Cardiac muscle cell (in vitro differentiated cells and primary cell): ENCODE results near the gene OR7A10. TPM values are rescaled to one million over a fixed set of nuclear protein-coding genes. Genes with fewer than 3 reads are reported as not detected.

Source experiments
- DNase-seq, 2 donors: peaks; one replicate each; pipeline versions ENCODE4 v3.0.0 to v3.0.0-alpha.2; 2010 to 2017; ENCODE audit warnings: low read depth in 1 of 2, low spot score in 1 of 2
- H3K27ac ChIP-seq: fragments of 200-600 bp; sonication (generic); 2 replicates; pipeline ENCODE4 v1.5.1; 2016
- H3K27me3 ChIP-seq: fragments of 200-600 bp; sonication (generic); 2 replicates; pipeline ENCODE4 v1.6.0; 2016; ENCODE audit warnings: control low read depth
- H3K36me3 ChIP-seq: fragments of 200-600 bp; sonication (generic); 2 replicates; pipeline ENCODE4 v1.5.1; 2016; ENCODE audit warnings: control low read depth
- H3K4me1 ChIP-seq: fragments of 200-600 bp; sonication (generic); 2 replicates; pipeline ENCODE4 v1.8.1; 2017; ENCODE audit warnings: low read depth, mild to moderate bottlenecking, mixed run types
- H3K4me3 ChIP-seq: fragments of 200-600 bp; sonication (generic); 2 replicates; pipeline ENCODE4 v1.5.1; 2016; ENCODE audit warnings: mild to moderate bottlenecking
- H3K9me3 ChIP-seq: fragments of 200-600 bp; sonication (generic); 2 replicates; pipeline ENCODE4 v1.5.1; 2017; ENCODE audit warnings: low read depth, mild to moderate bottlenecking, control low read depth
- polyA plus RNA-seq: library from polyadenylated mRNA; unstranded; fragments of >200 nt; fragmentation: Nextera tagmentation; extraction: Ambion mirVana; gene quantifications from 2 replicates; pipeline ENCODE4 v1.2.1, GENCODE V29; 2016
- total RNA-seq: library from RNA; depleted of rRNA; stranded (reverse); fragments of >200 nt; gene quantifications from 2 replicates; pipeline ENCODE4 v1.2.3, GENCODE V29; 2016
- TF ChIP-seq, protein P1 (sequence below): IDR thresholded peaks from 2 replicates; pipeline ENCODE4 v1.5.1; 2012; ENCODE audit warnings: low read depth, mild to moderate bottlenecking, low read length

OR7A10 gene
- total RNA-seq, result not detected in 2 replicates
- polyA plus RNA-seq, result not detected in 2 replicates

DNA sequence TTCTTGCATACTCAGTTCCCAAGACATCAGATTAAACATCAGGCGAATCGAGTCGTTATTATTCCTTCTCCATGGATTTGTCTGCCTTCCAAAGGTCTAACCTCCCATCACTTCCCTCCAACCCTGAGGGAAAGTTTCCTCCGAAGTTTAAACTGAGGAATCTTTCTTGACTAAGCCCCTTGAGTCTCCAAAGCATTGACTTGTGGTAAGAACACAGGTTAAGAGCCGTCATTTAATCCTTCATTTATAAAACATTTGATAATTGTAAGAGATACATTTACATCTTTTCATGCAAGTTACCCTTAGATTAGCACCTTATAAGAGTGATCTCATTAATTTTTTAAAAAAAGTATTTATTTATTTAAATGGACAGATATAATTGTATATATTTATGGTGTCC is at the start of gene OR7A10:
Gene OR7A10 (minus strand): TSS at position 101 of the 400 bp plus-strand sequence. CDS start 7,045 bp downstream, outside the sequence.
- no peaks in the 10 kb centered on the region for H3K4me1 ChIP-seq
- H3K27me3 ChIP-seq, result no peaks in the 10 kb centered on the region
- DNase-seq, result no peak
- H3K27ac ChIP-seq, result no peak within 1 kb of the TSS
- TF ChIP-seq, protein P1, sequence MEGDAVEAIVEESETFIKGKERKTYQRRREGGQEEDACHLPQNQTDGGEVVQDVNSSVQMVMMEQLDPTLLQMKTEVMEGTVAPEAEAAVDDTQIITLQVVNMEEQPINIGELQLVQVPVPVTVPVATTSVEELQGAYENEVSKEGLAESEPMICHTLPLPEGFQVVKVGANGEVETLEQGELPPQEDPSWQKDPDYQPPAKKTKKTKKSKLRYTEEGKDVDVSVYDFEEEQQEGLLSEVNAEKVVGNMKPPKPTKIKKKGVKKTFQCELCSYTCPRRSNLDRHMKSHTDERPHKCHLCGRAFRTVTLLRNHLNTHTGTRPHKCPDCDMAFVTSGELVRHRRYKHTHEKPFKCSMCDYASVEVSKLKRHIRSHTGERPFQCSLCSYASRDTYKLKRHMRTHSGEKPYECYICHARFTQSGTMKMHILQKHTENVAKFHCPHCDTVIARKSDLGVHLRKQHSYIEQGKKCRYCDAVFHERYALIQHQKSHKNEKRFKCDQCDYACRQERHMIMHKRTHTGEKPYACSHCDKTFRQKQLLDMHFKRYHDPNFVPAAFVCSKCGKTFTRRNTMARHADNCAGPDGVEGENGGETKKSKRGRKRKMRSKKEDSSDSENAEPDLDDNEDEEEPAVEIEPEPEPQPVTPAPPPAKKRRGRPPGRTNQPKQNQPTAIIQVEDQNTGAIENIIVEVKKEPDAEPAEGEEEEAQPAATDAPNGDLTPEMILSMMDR, result no peak
- no peaks in the 10 kb centered on the region for H3K36me3 ChIP-seq
- no peak within 1 kb of the TSS for H3K4me3 ChIP-seq
- no peaks in the 10 kb centered on the region for H3K9me3 ChIP-seq

DNA sequence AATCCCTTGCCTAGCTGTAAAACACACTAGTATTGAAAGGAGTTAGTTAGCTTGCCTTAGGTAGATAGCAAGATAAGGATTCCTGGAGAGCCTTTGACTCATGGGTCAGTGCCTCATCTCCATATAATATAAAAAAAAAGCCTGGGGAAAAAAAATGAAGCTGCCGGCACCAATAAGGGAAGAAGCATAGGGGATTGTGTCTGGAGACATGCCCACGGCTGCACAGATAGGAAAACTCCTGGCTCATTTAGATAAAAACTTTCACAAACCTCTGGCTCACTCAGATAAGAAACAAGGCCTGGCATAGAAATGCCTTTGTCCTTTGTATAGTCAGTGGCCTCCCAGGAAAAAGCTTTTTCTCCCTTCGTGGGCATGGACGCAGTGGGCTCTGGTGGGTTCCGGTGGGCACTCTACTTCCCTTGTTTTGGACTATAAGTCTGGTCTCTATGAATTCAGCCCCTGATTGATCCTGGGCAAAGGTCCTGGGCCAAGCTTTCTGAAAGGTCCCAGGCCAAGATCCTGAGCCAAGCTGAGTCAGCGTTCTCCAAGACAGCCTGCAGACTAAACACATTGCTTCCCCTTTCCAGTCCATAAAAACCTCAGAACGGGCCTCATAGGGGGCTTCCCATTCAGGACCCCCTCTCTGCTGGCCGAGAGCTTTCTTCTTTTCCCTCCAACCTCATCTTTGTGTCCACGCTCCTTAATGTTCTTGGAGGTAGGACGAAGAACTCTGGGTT is 42.1 kb upstream of the OR7A10 start:
- H3K9me3 ChIP-seq, result no peaks in the 10 kb centered on the region
- H3K4me1 ChIP-seq, result no peaks in the 10 kb centered on the region
- no peaks in the 10 kb centered on the region for H3K36me3 ChIP-seq
- H3K4me3 ChIP-seq, result no peak overlapping the region
- no peak overlapping the region for H3K27ac ChIP-seq
- no peaks in the 10 kb centered on the region for H3K27me3 ChIP-seq
- DNase-seq, result no peak
- TF ChIP-seq, protein P1, result no peak

DNA sequence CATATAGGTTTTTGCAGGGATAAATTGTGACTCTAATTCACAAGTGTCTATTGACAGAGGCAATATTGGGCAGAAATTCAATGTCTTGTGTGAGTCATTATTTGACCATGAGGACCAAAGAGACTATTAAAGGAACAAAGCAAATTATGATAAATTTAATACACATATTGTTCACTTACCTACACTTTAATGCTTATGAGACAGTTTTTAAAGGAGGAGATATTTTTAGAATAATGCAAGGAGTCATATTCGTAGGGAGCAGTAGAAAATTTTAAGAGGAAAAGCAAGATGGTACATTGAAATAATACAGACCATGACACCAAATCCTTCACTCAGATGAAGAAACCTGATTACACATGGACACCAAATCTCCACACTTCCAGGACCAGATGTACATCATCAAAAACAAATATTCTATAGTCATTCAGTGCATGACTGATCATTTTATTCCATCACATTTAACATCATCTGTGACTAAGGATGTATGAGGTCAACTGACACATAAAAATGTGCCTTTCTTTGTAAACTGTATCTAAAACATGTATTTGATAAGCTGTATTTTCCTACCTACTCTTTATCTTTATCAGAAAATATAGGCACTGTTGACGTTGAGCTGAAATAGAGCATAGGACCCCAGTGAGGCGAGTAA is 41.4 kb upstream of the OR7A10 start:
- TF ChIP-seq, protein P1, result no peak
- H3K27ac ChIP-seq, result no peak overlapping the region
- H3K27me3 ChIP-seq, result no peaks in the 10 kb centered on the region
- no peak overlapping the region for H3K4me3 ChIP-seq
- no peaks in the 10 kb centered on the region for H3K9me3 ChIP-seq
- DNase-seq, result no peak
- H3K4me1 ChIP-seq, result no peaks in the 10 kb centered on the region
- H3K36me3 ChIP-seq, result no peaks in the 10 kb centered on the region

DNA sequence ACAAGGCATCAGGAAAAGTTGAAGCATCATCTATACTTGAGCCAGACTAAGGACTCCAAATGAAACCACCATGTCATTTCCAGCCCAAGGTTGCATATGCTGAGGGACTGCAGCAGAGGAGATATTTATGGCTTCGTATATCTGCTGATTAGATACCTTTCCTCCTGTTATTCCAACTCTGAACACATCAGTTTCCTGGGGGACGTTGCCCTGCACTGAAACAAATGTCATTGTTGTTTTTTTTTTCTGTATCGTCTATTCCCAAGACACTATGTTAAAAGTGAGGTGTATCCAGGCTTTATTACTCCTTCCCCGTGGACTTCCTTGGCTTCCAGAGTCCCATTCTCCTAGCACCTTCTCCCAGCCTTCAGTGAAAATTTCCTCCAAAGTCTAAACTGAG is 37.3 kb upstream of the OR7A10 start, which contains the start of gene OR7A17:
Gene OR7A17 (minus strand): TSS at position 101 of the 400 bp plus-strand sequence. CDS start 4,777 bp downstream, outside the sequence.
- no peak within 1 kb of the TSS for H3K27ac ChIP-seq
- no peaks in the 10 kb centered on the region for H3K27me3 ChIP-seq
- H3K4me1 ChIP-seq, result no peaks in the 10 kb centered on the region
- TF ChIP-seq, protein P1, result no peak
- no peaks in the 10 kb centered on the region for H3K9me3 ChIP-seq
- H3K4me3 ChIP-seq, result no peak within 1 kb of the TSS
- no peak for DNase-seq
- H3K36me3 ChIP-seq, result no peaks in the 10 kb centered on the region

DNA sequence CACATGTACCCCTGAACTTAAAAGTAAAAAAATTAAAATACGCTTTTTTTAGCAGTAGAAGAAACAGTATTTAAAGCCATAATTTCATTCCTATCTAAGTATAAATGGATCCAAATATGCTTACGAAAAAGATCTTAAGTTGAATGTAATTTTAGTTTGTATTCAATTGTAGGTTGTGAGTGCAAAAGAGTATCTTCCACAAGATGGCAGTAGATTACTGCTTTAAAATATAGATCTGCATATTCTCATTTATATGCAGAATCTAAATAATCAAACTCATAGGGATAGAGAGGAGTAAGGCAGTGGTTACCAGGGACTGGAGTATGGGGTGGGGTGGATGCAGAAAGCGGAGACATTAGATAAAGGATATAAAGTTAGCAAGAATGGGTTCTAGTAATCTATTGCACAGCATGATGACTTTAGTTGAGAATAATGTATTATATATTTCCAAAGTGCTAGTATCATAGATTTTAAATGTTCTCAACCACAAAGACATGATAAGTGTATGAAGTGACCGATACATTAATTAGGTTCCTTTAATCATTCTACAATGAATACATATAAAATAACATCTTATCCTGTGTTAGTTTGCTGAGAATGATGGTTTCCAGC is 23.0 kb upstream of the OR7A10 start:
- no peak overlapping the region for H3K27ac ChIP-seq
- no peaks in the 10 kb centered on the region for H3K27me3 ChIP-seq
- DNase-seq, result peak in 1 of 2 donors; percentile 39
- H3K9me3 ChIP-seq, result no peaks in the 10 kb centered on the region
- H3K36me3 ChIP-seq, result no peaks in the 10 kb centered on the region
- TF ChIP-seq, protein P1, result peak; percentile 54
- H3K4me1 ChIP-seq, result no peaks in the 10 kb centered on the region
- no peak overlapping the region for H3K4me3 ChIP-seq
